NCI-H128 (cell line): Measurements from ENCODE around the gene NMUR1.

Source experiments
- DNase-seq: peaks from one replicate; lab custom pipeline; 2025; ENCODE audit not compliant: unreplicated experiment; lab: John Stamatoyannopoulos, UW

The NMUR1 gene

GRCh38 chr2:231488331-231488730, 41.9 kb downstream of the NMUR1 start:
- no peak for DNase-seq

GRCh38 chr2:231486851-231487596, 43.2 kb downstream of the NMUR1 start:
- no peak for DNase-seq

GRCh38 chr2:231483398-231484329, 46.6 kb downstream of the NMUR1 start:
- DNase-seq: no peak

GRCh38 chr2:231482806-231483391, 47.3 kb downstream of the NMUR1 start:
- no peak for DNase-seq

- DNase-seq: no peak
Observed at GRCh38 chr2:231480781-231481180, 49.5 kb downstream of the NMUR1 start.

GRCh38 chr2:231479455-231479854, 50.8 kb downstream of the NMUR1 start:
- no peak for DNase-seq

- no peak for DNase-seq
Observed at GRCh38 chr2:231476920-231477319, 53.3 kb downstream of the NMUR1 start.

GRCh38 chr2:231475965-231476364, 54.3 kb downstream of the NMUR1 start:
- DNase-seq: no peak
